Measurements from ENCODE around the gene FREM1.

Gene FREM1

DNA sequence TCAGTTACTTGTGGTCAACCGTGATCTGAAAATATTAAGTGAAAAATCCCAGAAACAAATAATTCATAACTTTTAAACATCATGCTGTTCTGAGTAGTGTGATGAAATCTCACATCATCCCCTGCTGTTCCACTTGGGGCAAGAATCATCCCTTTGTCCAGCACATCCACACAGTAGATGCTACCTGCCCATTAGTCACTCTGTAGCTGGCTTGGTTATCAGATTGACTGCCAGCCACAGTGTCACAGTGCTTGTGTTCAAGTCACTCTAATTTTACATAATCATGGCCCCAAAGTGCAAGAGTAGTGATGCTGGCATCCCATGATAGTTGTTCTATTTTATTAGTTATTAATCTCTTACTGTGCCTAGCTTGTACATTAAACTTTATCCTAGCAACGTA is 148.6 kb downstream of the FREM1 start (continued):
- TF ChIP-seq, protein P1, sequence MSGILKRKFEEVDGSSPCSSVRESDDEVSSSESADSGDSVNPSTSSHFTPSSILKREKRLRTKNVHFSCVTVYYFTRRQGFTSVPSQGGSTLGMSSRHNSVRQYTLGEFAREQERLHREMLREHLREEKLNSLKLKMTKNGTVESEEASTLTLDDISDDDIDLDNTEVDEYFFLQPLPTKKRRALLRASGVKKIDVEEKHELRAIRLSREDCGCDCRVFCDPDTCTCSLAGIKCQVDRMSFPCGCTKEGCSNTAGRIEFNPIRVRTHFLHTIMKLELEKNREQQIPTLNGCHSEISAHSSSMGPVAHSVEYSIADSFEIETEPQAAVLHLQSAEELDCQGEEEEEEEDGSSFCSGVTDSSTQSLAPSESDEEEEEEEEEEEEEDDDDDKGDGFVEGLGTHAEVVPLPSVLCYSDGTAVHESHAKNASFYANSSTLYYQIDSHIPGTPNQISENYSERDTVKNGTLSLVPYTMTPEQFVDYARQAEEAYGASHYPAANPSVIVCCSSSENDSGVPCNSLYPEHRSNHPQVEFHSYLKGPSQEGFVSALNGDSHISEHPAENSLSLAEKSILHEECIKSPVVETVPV (CRISPR knock-in tag; IDR thresholded peaks at IDR 0.05): no peak
- TF ChIP-seq ISL1 (CRISPR knock-in tag; IDR thresholded peaks at IDR 0.05): no peak

DNA sequence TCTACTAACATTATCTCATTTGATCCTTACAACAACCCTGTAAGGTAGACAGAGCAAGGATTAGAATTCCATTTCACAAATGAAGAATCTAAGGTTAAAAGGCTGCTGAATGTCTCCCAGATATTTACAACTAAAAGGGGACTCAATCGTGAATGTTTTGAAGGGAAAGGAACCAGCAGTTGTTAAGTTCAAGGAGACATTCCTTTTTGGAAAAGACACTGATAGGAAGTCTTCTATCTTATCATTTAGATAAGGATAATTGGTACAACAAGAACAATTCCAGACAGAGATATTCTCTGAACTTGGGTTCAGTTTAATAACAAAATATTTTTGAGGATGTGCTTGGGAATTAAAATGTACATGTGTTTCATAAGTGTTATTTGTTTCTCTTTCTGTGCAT is 150.2 kb downstream of the FREM1 start:
- ATAC-seq: no peak
- TF ChIP-seq ZNF565 (CRISPR knock-in tag; conservative IDR thresholded peaks at IDR 0.05; ENCODE audit: low read depth) (no peak), ISL1 (CRISPR knock-in tag; IDR thresholded peaks at IDR 0.05) (0 out of 2 replicates have a peak, but pooled peaks have one; percentile 20)

- no peak for ATAC-seq
Observed at GRCh38 chr9:14756291-14756690, 153.9 kb downstream of the FREM1 start.

GRCh38 chr9:14752871-14753270 is 157.4 kb downstream of the FREM1 start:
- ATAC-seq: no peak
- TF ChIP-seq ESRRG (CRISPR knock-in tag; IDR thresholded peaks at IDR 0.05): no peak
- no peak for TF ChIP-seq POU6F1 (CRISPR knock-in tag; IDR thresholded peaks at IDR 0.05; ENCODE audit: borderline replicate concordance, low read depth)
- TF ChIP-seq, protein P2, sequence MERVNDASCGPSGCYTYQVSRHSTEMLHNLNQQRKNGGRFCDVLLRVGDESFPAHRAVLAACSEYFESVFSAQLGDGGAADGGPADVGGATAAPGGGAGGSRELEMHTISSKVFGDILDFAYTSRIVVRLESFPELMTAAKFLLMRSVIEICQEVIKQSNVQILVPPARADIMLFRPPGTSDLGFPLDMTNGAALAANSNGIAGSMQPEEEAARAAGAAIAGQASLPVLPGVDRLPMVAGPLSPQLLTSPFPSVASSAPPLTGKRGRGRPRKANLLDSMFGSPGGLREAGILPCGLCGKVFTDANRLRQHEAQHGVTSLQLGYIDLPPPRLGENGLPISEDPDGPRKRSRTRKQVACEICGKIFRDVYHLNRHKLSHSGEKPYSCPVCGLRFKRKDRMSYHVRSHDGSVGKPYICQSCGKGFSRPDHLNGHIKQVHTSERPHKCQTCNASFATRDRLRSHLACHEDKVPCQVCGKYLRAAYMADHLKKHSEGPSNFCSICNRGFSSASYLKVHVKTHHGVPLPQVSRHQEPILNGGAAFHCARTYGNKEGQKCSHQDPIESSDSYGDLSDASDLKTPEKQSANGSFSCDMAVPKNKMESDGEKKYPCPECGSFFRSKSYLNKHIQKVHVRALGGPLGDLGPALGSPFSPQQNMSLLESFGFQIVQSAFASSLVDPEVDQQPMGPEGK (CRISPR knock-in tag; IDR thresholded peaks at IDR 0.05; ENCODE audit: borderline replicate concordance): no peak
- TF ChIP-seq OSR1 (CRISPR knock-in tag; IDR thresholded peaks at IDR 0.05): no peak
- TF ChIP-seq BACH2 (CRISPR knock-in tag; IDR thresholded peaks at IDR 0.05; ENCODE audit: borderline replicate concordance): no peak
- no peak for TF ChIP-seq SNAI2 (CRISPR knock-in tag; IDR thresholded peaks at IDR 0.05)
- no peak for TF ChIP-seq PPARA (CRISPR knock-in tag; IDR thresholded peaks at IDR 0.05; ENCODE audit: borderline replicate concordance)
- no peak for TF ChIP-seq ZNF565 (CRISPR knock-in tag; conservative IDR thresholded peaks at IDR 0.05; ENCODE audit: low read depth)
- TF ChIP-seq ZFP30 (CRISPR knock-in tag; IDR thresholded peaks at IDR 0.05): no peak
- no peak for TF ChIP-seq ARNTL (CRISPR knock-in tag; IDR thresholded peaks at IDR 0.05; ENCODE audit: borderline replicate concordance, low read depth)
- TF ChIP-seq GLIS3 (CRISPR knock-in tag; IDR thresholded peaks at IDR 0.05): no peak
- TF ChIP-seq ZC3H10 (CRISPR knock-in tag; IDR thresholded peaks at IDR 0.05): no peak
- no peak for TF ChIP-seq CSDC2 (CRISPR knock-in tag; IDR thresholded peaks at IDR 0.05)
- TF ChIP-seq ZNF8 (CRISPR knock-in tag; IDR thresholded peaks at IDR 0.05): no peak
- no peak for TF ChIP-seq TOX (CRISPR knock-in tag; IDR thresholded peaks at IDR 0.05; ENCODE audit: borderline replicate concordance)
- no peak for TF ChIP-seq ZFP3 (CRISPR knock-in tag; IDR thresholded peaks at IDR 0.05)
- TF ChIP-seq TSHZ2 (CRISPR knock-in tag; IDR thresholded peaks at IDR 0.05): no peak
- TF ChIP-seq ISL1 (CRISPR knock-in tag; IDR thresholded peaks at IDR 0.05): no peak

More at GRCh38 chr9:14756291-14756690, 153.9 kb downstream of the FREM1 start:
- TF ChIP-seq ISL1 (CRISPR knock-in tag; IDR thresholded peaks at IDR 0.05) (no peak), ZNF565 (CRISPR knock-in tag; conservative IDR thresholded peaks at IDR 0.05; ENCODE audit: low read depth) (no peak), ZC3H10 (CRISPR knock-in tag; IDR thresholded peaks at IDR 0.05) (no peak), ZFP3 (CRISPR knock-in tag; IDR thresholded peaks at IDR 0.05) (no peak), TSHZ2 (CRISPR knock-in tag; IDR thresholded peaks at IDR 0.05) (no peak)
- TF ChIP-seq, protein P1 (CRISPR knock-in tag; IDR thresholded peaks at IDR 0.05): no peak

All from SK-N-SH treated with all-trans-retinoic acid at 6 μM for 48 hours (cell line).